GM19463 (cell line): ENCODE results near the gene WDR46.
"Not testable (repeated sequence)": the region's sequence is repeated elsewhere in the genome, so short reads cannot be mapped to it uniquely, and the experiment has no call there.

ENCODE experiments used
- ATAC-seq: cut with Tn5 transposase; IDR thresholded peaks from one replicate; pipeline ENCODE4 v1.9.1; 2021; ENCODE audit warnings: mild to moderate bottlenecking, moderate library complexity; ENCODE audit not compliant: unreplicated experiment

Gene WDR46

GRCh38 chr6:33288141-33288920 is 708 bp downstream of the WDR46 start:
- ATAC-seq: no peak

GRCh38 chr6:33286946-33287914 is 1.8 kb downstream of the WDR46 start:
- ATAC-seq: no peak

- ATAC-seq: not testable (repeated sequence)
Observed at GRCh38 chr6:33285214-33285613, 3.8 kb downstream of the WDR46 start.

GRCh38 chr6:33280539-33280938 is 8.5 kb downstream of the WDR46 start:
- ATAC-seq: no peak

- ATAC-seq: no peak
Observed at GRCh38 chr6:33279971-33280511, 9.0 kb downstream of the WDR46 start.

GRCh38 chr6:33279257-33279695 is 9.8 kb downstream of the WDR46 start:
- no peak for ATAC-seq

GRCh38 chr6:33278810-33279209 is 10.2 kb downstream of the WDR46 start:
- no peak for ATAC-seq

GRCh38 chr6:33278392-33278741 is 10.7 kb downstream of the WDR46 start:
- ATAC-seq: no peak

GRCh38 chr6:33277663-33278391 is 11.2 kb downstream of the WDR46 start:
- no peak for ATAC-seq

GRCh38 chr6:33276864-33277662 is 12.0 kb downstream of the WDR46 start, which contains the start of gene B3GALT4:
TSS of gene B3GALT4 (plus strand) at chr6:33277123. CDS start at chr6:33277420, 297 bp downstream.
- peak; percentile 57 for ATAC-seq

GRCh38 chr6:33276581-33276863 is 12.5 kb downstream of the WDR46 start:
- ATAC-seq: no peak

- ATAC-seq: not testable (repeated sequence)
Observed at GRCh38 chr6:33275795-33276580, 13.1 kb downstream of the WDR46 start.

GRCh38 chr6:33273924-33274902 is 14.8 kb downstream of the WDR46 start:
- no peak for ATAC-seq

- no peak for ATAC-seq
Observed at GRCh38 chr6:33273129-33273923, 15.7 kb downstream of the WDR46 start.

GRCh38 chr6:33272275-33273128 is 16.5 kb downstream of the WDR46 start:
- ATAC-seq: peak; percentile 2

GRCh38 chr6:33271468-33272274 is 17.4 kb downstream of the WDR46 start, which contains the start of the genes RPS18 and VPS52:
TSS of gene RPS18 (plus strand) at chr6:33272075. CDS start at chr6:33272120, 45 bp downstream.
TSS of gene VPS52 (minus strand) at chr6:33271876. CDS start at chr6:33271675, 201 bp downstream.
- ATAC-seq: peak; percentile 87
